HFF-Myc (cell line): ENCODE results near the gene PDGFRB.

Experiments
- DNase-seq: peaks from one replicate; pipeline ENCODE4 v3.0.0-alpha.2; 2011; ENCODE audit warnings: low read depth; ENCODE audit errors: extremely low read depth
- H3K4me3 ChIP-seq: replicated peaks from 2 replicates; pipeline ENCODE4 v1.5.1; 2011; ENCODE audit warnings: low read depth, mild to moderate bottlenecking, control low read depth, low read length
- CTCF ChIP-seq: IDR thresholded peaks from 2 replicates; pipeline ENCODE4 v1.5.1; 2012; ENCODE audit warnings: mild to moderate bottlenecking, low read depth, low read length, control low read depth; ENCODE audit errors: missing control alignments

The PDGFRB gene

GRCh38 chr5:150064681-150065220 is 90.9 kb downstream of the PDGFRB start:
- no peak overlapping the region for H3K4me3 ChIP-seq
- no peak for TF ChIP-seq CTCF
- no peak for DNase-seq
